ENCODE data around the gene DIO3.

DIO3 gene

DNA sequence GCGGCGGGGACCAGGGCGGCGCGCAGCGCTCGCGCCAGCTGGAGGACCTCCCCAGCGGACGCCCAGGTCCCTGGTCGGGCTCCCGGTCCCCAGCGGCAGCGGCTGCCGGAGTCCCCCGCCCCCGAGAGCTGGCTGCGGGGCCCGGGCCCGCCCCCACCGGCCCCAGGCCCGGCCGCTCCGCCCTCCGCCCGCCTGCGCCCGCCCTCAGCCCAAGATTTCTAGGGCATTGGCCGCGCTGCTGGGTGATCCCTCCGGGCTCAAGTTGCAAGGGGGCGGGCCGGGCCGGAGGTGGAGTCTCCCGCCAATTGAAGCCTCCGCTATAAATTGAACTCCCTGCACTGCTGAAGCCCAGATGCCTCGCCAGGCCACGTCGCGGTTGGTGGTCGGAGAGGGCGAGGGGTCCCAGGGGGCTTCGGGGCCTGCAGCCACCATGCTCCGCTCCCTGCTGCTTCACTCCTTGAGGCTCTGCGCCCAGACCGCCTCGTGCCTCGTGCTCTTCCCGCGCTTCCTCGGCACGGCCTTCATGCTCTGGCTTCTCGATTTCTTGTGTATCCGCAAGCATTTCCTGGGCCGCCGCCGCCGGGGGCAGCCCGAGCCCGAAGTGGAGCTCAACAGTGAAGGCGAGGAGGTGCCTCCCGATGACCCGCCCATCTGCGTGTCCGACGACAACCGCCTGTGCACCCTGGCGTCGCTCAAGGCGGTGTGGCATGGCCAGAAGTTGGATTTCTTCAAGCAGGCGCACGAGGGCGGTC is at the start of gene DIO3:
TSS of gene DIO3 (plus strand) at position 351 of the 752 bp plus-strand sequence.
- no peak for DNase-seq (ENCODE audit: low read depth)

- no peak for DNase-seq (ENCODE audit: low read depth)
These were observed 49.5 kb upstream of the DIO3 start for GRCh38 chr14:101511620-101512375.

DNA sequence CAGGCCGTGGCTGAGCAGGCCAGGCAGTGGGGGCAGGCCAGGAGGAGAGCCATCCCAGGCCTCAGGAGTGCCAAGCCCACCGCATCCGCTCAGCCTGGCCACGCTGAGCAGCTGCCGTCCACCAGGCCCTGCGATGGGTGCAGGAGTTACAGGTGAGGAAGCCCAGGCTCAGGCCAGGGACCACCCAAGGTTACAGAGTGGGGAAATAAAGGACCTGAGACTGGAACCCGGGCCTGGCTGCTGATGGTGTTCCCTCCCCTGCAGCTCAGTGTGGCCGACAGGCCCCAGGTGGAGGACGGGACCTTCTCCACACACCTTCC is 49.0 kb upstream of the DIO3 start:
- DNase-seq (ENCODE audit: low read depth): no peak

DNA sequence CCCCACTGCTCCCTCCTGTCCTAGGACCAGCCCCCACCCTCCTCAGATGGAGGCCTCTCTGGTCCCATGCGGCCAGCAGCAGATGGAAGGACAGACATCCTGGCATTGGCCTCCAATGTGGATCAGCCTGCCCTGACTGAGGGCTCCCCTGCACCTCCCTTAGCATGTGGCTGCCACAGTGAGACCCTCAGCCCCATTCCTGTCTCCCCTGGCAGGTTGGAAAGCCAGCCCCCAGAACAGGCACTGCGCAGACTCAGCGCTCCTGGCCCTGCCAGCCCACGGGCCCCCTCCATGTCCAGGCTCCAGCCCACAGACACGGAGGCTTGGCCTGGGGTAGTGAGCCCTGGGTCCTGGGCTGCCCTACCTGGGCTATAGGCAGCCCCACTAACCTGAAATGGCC is 47.2 kb upstream of the DIO3 start:
- no peak for DNase-seq (ENCODE audit: low read depth)

GRCh38 chr14:101516401-101516800 is 44.9 kb upstream of the DIO3 start:
- DNase-seq (ENCODE audit: low read depth): no peak

- no peak for DNase-seq (ENCODE audit: low read depth)
These were observed 42.5 kb upstream of the DIO3 start for GRCh38 chr14:101518611-101519473.

DNA sequence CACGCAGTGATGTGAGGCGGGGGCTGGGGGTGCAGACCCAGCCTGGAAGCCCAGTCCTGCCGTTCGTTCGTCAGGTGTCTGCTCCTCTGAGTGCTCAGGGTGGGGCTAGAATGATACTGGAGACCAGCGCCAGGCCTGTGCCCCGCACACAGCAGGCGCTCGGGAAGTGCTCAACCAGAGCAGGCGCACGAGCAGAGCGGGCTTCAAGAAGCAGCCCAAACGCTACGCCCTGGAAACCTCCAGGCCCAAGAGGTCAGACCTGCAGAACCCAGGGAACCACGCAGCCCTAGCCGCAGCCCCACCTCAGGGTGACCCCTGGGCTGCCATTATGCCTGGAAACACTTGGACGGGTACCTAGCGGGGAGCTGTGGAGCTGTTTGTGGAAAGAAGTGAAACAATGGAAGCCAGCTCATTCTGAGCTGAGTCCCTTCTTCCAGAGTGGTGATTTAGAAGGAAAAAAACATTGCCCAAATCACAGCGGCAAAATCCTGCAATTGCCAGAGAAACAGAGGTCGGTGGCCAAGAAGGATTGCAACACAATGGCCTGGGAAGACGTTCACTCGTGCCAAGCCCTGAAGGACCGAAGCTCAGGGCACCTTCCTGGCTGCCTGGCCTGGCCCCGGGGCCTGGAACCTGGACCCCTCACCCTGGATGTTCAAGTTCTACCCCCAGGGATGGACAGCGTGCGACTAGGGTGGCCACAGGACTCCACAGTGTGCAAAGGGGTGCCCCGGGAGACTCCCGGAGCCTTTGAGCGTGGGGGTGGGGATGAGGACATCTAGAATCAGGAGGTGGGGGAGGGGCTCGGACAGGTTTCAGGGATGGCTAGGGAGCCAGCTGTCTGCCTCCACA is 40.4 kb upstream of the DIO3 start:
- peak; percentile 5 for DNase-seq (ENCODE audit: low read depth)

DNA sequence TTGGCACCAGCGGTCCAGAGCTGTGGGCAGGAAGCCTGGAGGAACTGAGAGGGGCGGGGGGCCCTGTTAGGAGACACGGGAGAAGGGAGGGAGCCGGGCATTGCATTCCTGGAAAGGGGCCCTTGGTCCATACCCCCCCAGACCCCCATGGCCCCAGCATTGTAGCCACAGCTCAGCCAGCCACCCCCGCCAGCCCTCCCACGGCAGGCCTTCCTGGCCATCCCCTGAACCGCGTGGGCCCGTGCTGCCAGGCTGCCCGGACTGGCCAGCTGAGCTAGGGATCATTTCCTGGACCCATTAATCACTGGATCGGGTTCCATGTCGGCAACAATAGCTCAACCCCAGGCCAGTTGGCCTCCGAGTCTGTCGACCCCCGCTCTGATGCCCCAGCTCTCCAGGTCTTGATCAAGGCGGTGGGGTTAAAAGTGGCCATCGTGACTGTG is 39.8 kb upstream of the DIO3 start:
- DNase-seq (ENCODE audit: low read depth): no peak

DNA sequence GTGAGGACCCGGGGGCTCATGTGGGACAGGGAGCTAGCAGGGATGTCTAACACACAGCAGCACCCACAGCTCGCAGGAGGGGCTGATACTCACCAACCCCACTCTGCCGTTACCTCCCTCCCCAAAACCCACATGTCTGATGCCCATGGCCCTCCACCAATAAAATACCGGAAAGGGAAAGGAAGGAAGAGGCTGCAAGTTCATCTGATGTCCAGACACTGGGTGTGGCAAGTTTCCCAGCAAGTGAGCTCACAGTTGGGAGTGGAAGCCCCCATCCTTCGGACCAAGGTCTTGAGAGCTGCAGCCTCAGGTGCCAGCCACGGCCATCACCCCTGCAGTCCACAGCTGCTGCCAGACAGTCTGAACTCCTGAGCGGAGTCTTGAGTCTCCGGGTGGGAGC is 39.3 kb upstream of the DIO3 start:
- no peak for DNase-seq (ENCODE audit: low read depth)

GRCh38 chr14:101525640-101526527 is 35.4 kb upstream of the DIO3 start:
- no peak for DNase-seq (ENCODE audit: low read depth)

DNA sequence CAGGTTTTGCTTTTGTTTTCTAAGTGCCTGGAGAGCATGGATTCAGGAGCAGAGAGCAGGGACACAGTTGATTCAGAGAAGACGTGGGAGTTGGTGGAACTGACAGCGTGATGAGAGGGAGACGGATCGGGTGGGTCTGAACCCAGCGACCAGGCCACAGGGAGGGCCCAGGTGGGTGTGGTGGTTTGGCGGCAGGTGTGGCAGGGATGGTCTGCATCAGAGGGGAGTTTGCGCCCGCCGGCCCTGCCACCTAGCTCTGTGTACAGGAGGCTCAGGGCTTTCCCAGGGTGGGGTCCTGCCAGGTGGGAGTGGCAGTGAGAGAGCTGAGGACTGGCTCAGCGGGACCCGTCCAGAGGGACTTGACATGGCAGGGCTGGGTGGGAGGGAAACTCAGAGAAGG is 33.3 kb upstream of the DIO3 start:
- DNase-seq (ENCODE audit: low read depth): no peak

GRCh38 chr14:101529079-101529478 is 32.2 kb upstream of the DIO3 start:
- no peak for DNase-seq (ENCODE audit: low read depth)

DNA sequence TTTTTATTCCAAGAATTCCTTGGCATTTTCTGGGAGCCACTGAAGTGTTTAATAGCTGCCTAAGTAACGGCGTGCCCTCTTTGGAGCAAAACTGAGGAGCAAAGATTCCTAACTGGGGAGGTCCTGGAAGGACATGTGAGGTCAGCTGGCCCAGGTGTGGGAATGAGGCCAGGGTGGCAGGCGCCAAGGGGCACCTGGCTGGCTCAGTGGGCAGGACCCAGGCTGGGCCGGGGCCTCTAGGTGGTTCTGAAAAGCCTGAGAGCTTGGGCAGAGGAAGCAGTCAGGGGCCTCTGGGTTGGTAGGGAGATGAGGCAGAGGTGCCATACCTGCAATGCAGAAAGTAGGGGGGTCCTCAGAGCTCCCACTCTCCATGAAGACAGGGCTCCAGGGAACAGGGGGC is 27.1 kb upstream of the DIO3 start:
- no peak for DNase-seq (ENCODE audit: low read depth)

GRCh38 chr14:101535232-101535631 is 26.1 kb upstream of the DIO3 start:
- DNase-seq (ENCODE audit: low read depth): no peak

DNA sequence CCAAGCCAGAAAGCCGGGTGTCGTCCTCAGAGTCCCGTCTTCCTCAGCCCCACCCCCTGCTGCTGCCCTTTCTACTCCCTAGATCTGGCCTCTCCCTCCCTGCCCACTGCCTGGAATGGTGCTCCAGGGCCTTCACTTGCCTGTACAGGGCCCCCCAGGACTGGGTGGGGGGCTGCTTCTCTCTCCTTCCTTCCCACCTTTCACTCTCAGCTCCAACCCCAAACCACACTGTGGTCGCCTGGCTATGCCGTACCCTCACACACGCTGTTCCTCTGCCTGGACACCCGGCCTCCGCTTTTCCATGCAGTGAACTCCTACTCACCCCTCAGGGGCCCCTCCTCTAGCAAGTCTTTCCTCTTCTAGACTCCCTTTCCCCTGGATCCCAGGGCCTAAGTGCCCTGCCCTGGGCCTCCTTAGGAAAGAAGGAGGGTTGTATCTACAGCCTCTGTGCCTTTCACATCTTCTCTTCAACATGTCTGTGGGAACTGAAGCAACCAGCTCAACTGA is 25.5 kb upstream of the DIO3 start:
- DNase-seq (ENCODE audit: low read depth): no peak

- no peak for DNase-seq (ENCODE audit: low read depth)
These were observed 24.0 kb upstream of the DIO3 start for GRCh38 chr14:101537286-101537685.

GRCh38 chr14:101538878-101539277 is 22.4 kb upstream of the DIO3 start:
- DNase-seq (ENCODE audit: low read depth): no peak

DNA sequence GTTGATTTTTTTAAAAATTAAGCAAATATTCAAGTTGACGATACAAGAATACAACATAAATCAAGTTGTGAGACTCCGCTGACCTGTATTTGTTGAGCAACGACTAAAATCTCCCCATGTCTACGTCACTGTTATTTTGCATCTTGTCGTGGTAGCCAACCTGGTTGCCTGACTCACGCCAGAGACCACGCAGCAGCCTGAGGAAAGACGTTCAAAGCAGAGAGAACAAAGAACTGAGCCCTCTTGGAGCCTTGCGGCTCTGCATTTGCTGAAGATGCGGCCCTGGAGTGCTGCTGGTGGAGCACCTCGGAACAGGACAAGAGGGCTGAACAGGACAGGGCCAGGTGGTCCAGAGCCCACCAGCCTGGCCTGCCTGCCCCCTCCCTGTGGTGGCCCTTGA is 21.4 kb upstream of the DIO3 start:
- no peak for DNase-seq (ENCODE audit: low read depth)

- no peak for DNase-seq (ENCODE audit: low read depth)
These were observed 20.5 kb upstream of the DIO3 start for GRCh38 chr14:101540481-101541462.

Measured in GM04503 (cell line).